Left ventricle myocardium inferior (tissue), 1 donor: Measurements from ENCODE around the gene FAM170A. TPM values are rescaled to one million over a fixed set of nuclear protein-coding genes. Genes with fewer than 3 reads are reported as not detected.

Experiments used
- DNase-seq: peaks from one replicate; pipeline ENCODE4 v3.0.0-alpha.2; 2020
- H3K27ac ChIP-seq: fragments of 200-600 bp; replicated peaks from 2 replicates; pipeline ENCODE4 v1.8.0; 2021
- H3K27me3 ChIP-seq: fragments of 200-600 bp; 2 replicates; pipeline ENCODE4 v1.8.0; 2021; ENCODE audit warnings: low read depth
- H3K36me3 ChIP-seq: fragments of 200-600 bp; 2 replicates; pipeline ENCODE4 v1.8.0; 2021
- H3K4me1 ChIP-seq: fragments of 200-600 bp; 2 replicates; pipeline ENCODE4 v1.8.0; 2021
- H3K4me3 ChIP-seq: fragments of 200-600 bp; 2 replicates; pipeline ENCODE4 v1.8.0; 2021; ENCODE audit warnings: mild to moderate bottlenecking, moderate library complexity
- H3K9me3 ChIP-seq: fragments of 200-600 bp; replicated peaks from 2 replicates; pipeline ENCODE4 v1.8.0; 2021
- intact Hi-C: fragments of 100-400 bp; cut with micrococcal nuclease; formaldehyde crosslinking; loops from one replicate; pipeline ENCODE4 v1.11.0; 2022
- total RNA-seq: library from RNA; stranded (reverse); fragmentation: NEBNext Ultra II Directional; extraction: Animal tissue kit (Norgen Biotek cat#: 25700); gene quantifications from one replicate; pipeline ENCODE4 v1.2.1, GENCODE V29; 2021
- TF ChIP-seq, protein P1 (sequence below): fragments of 200-600 bp; IDR thresholded peaks from 2 replicates; pipeline ENCODE4 v1.8.0; 2021; ENCODE audit warnings: antibody characterized with exemption, mild to moderate bottlenecking, borderline replicate concordance
- donor health status: DM: no; HTN: yes; CAD: no; lungs with severe emphysema.

The FAM170A gene
- total RNA-seq, 1 donor from 2014 or later, result not detected

DNA sequence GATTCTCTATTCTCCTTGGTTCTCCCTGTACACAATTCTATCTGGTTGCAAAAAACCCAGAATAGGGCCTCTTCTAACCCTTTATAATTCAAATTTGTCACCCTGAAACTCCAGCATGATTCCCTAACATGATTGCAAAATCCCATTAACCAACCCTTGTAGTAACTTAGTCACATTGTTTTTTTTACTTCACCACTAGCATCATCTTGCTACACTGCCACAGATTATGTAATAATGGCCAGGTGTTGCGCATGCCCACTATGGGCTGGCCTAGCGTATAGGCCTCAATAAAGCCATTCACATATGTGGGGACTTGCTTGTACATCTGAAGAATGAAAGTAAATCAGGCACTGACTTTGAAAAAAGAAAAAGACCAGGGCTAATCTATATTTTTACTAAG lies 25.7 kb downstream of the FAM170A start:
- intact Hi-C loops, result no loop called here
- H3K27me3 ChIP-seq, result no peaks in the 10 kb centered on the region
- no peaks in the 10 kb centered on the region for H3K36me3 ChIP-seq
- no peak for DNase-seq
- peaks cover 3% of the 10 kb centered on the region for H3K9me3 ChIP-seq
- H3K4me3 ChIP-seq, result no peak overlapping the region
- TF ChIP-seq, protein P1, sequence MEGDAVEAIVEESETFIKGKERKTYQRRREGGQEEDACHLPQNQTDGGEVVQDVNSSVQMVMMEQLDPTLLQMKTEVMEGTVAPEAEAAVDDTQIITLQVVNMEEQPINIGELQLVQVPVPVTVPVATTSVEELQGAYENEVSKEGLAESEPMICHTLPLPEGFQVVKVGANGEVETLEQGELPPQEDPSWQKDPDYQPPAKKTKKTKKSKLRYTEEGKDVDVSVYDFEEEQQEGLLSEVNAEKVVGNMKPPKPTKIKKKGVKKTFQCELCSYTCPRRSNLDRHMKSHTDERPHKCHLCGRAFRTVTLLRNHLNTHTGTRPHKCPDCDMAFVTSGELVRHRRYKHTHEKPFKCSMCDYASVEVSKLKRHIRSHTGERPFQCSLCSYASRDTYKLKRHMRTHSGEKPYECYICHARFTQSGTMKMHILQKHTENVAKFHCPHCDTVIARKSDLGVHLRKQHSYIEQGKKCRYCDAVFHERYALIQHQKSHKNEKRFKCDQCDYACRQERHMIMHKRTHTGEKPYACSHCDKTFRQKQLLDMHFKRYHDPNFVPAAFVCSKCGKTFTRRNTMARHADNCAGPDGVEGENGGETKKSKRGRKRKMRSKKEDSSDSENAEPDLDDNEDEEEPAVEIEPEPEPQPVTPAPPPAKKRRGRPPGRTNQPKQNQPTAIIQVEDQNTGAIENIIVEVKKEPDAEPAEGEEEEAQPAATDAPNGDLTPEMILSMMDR, result no peak
- no peaks in the 10 kb centered on the region for H3K4me1 ChIP-seq
- no peak overlapping the region for H3K27ac ChIP-seq

GRCh38 chr5:119656023-119656422 lies 26.7 kb downstream of the FAM170A start:
- Histone ChIP-seq H3K4me3 (no peak overlapping the region), H3K4me1 (no peaks in the 10 kb centered on the region), H3K36me3 (no peaks in the 10 kb centered on the region), H3K27me3 (no peaks in the 10 kb centered on the region), H3K27ac (no peak overlapping the region), H3K9me3 (no peaks in the 10 kb centered on the region)
- TF ChIP-seq, protein P1, result no peak
- intact Hi-C loops, result no loop called here
- no peak for DNase-seq

- Histone ChIP-seq H3K27ac (no peak overlapping the region), H3K9me3 (peaks cover 24% of the 10 kb centered on the region), H3K4me3 (no peak overlapping the region), H3K36me3 (no peaks in the 10 kb centered on the region), H3K27me3 (no peaks in the 10 kb centered on the region), H3K4me1 (no peaks in the 10 kb centered on the region)
- intact Hi-C loops, result no loop called here
- no peak for DNase-seq
- TF ChIP-seq, protein P1, result no peak
Measured at GRCh38 chr5:119666542-119666941, 37.2 kb downstream of the FAM170A start.

GRCh38 chr5:119678351-119679028 lies 49.1 kb downstream of the FAM170A start:
- no peak overlapping the region for H3K4me3 ChIP-seq
- no peaks in the 10 kb centered on the region for H3K36me3 ChIP-seq
- DNase-seq, result no peak
- intact Hi-C loops, result no loop called here
- H3K4me1 ChIP-seq, result no peaks in the 10 kb centered on the region
- H3K27ac ChIP-seq, result no peak overlapping the region
- TF ChIP-seq, protein P1, result no peak
- peaks cover 11% of the 10 kb centered on the region for H3K9me3 ChIP-seq
- H3K27me3 ChIP-seq, result no peaks in the 10 kb centered on the region

DNA sequence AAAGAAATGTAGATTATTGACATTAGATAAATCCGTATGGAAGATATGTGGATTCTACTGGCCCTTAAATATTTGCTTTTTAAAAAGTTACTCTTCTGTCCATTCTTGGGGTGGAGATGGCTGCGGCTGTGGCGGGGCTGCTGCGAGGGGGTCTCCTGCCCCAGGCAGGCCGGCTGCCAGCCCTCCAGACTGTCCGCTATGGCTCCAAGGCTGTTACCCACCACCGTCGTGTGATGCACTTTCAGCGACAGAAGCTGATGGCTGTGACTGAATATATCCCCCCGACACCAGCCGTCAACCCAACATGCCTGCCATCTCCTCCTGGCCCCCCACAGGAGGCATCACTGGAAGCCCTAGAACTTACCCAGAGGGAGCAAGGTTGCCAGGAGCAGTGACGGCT lies 50.7 kb downstream of the FAM170A start:
- Histone ChIP-seq H3K4me3 (no peak overlapping the region), H3K9me3 (peaks cover 5% of the 10 kb centered on the region), H3K27me3 (no peaks in the 10 kb centered on the region), H3K4me1 (no peaks in the 10 kb centered on the region), H3K27ac (no peak overlapping the region), H3K36me3 (no peaks in the 10 kb centered on the region)
- DNase-seq, result no peak
- TF ChIP-seq, protein P1, result no peak
- intact Hi-C loops, result no loop called here
